ENCODE results near the gene IL20.

GRCh38 chr1:206833106-206833680 lies 32.2 kb upstream of the IL20 start:
- TF ChIP-seq, protein P1, sequence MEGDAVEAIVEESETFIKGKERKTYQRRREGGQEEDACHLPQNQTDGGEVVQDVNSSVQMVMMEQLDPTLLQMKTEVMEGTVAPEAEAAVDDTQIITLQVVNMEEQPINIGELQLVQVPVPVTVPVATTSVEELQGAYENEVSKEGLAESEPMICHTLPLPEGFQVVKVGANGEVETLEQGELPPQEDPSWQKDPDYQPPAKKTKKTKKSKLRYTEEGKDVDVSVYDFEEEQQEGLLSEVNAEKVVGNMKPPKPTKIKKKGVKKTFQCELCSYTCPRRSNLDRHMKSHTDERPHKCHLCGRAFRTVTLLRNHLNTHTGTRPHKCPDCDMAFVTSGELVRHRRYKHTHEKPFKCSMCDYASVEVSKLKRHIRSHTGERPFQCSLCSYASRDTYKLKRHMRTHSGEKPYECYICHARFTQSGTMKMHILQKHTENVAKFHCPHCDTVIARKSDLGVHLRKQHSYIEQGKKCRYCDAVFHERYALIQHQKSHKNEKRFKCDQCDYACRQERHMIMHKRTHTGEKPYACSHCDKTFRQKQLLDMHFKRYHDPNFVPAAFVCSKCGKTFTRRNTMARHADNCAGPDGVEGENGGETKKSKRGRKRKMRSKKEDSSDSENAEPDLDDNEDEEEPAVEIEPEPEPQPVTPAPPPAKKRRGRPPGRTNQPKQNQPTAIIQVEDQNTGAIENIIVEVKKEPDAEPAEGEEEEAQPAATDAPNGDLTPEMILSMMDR (tag by site-specific recombination; IDR thresholded peaks at IDR 0.05): no peak
- TF ChIP-seq ZNF623 (tag by site-specific recombination; IDR thresholded peaks at IDR 0.05): no peak
- TF ChIP-seq ZNF704 (tag by site-specific recombination; IDR thresholded peaks at IDR 0.05): no peak
- TF ChIP-seq, protein P2, sequence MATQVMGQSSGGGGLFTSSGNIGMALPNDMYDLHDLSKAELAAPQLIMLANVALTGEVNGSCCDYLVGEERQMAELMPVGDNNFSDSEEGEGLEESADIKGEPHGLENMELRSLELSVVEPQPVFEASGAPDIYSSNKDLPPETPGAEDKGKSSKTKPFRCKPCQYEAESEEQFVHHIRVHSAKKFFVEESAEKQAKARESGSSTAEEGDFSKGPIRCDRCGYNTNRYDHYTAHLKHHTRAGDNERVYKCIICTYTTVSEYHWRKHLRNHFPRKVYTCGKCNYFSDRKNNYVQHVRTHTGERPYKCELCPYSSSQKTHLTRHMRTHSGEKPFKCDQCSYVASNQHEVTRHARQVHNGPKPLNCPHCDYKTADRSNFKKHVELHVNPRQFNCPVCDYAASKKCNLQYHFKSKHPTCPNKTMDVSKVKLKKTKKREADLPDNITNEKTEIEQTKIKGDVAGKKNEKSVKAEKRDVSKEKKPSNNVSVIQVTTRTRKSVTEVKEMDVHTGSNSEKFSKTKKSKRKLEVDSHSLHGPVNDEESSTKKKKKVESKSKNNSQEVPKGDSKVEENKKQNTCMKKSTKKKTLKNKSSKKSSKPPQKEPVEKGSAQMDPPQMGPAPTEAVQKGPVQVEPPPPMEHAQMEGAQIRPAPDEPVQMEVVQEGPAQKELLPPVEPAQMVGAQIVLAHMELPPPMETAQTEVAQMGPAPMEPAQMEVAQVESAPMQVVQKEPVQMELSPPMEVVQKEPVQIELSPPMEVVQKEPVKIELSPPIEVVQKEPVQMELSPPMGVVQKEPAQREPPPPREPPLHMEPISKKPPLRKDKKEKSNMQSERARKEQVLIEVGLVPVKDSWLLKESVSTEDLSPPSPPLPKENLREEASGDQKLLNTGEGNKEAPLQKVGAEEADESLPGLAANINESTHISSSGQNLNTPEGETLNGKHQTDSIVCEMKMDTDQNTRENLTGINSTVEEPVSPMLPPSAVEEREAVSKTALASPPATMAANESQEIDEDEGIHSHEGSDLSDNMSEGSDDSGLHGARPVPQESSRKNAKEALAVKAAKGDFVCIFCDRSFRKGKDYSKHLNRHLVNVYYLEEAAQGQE (tag by site-specific recombination; IDR thresholded peaks at IDR 0.05): no peak

Data from HEK293 (cell line).